Caco-2 (cell line): ENCODE results near the gene FKBP1B. TPM values are rescaled to one million over a fixed set of nuclear protein-coding genes. Genes with fewer than 3 reads are reported as not detected.

Source experiments
- BruUV-seq: library from RNA; stranded (reverse); fragments of 400-500 nt; replicated peaks from 2 replicates; lab custom pipeline; 2021; lab: Mats Ljungman, UMichigan
- CTCF ChIA-PET: fragments of 300-600 bp; sonication (Branson Sonifier 250); formaldehyde crosslinking; loops from one replicate; lab custom pipeline; 2022; ENCODE audit warnings: antibody characterized with exemption; lab: Charles Lee
- POLR2A ChIA-PET: fragments of 300-600 bp; sonication (Branson Sonifier 250); formaldehyde crosslinking; loops from one replicate; lab custom pipeline; 2022; ENCODE audit warnings: antibody characterized with exemption; lab: Charles Lee
- DNase-seq, 2 experiments: peaks; one replicate each; pipeline versions ENCODE4 v3.0.0 to v3.0.0-alpha.2; 2020 to 2022
- H3K27me3 ChIP-seq: replicated peaks from 2 replicates; pipeline ENCODE4 v1.6.0; 2011; ENCODE audit warnings: low read length; ENCODE audit not compliant: control insufficient read depth, insufficient read depth
- H3K36me3 ChIP-seq: 2 replicates; pipeline ENCODE4 v1.5.1; 2011; ENCODE audit warnings: low read length; ENCODE audit not compliant: control insufficient read depth, insufficient read depth
- H3K4me1 ChIP-seq: fragments of 250-450 bp; sonication (Bioruptor Pico); 2 replicates; pipeline ENCODE4 v1.5.1; 2020; ENCODE audit warnings: mild to moderate bottlenecking
- H3K4me3 ChIP-seq: 2 replicates; pipeline ENCODE4 v1.5.1; 2011; ENCODE audit warnings: low read depth, mild to moderate bottlenecking, control low read depth, low read length
- H3K9me3 ChIP-seq: fragments of 250-450 bp; sonication (Bioruptor Pico); 2 replicates; pipeline ENCODE4 v1.5.1; 2020; ENCODE audit warnings: mild to moderate bottlenecking, moderate library complexity
- H3K27ac Mint-ChIP-seq: one replicate; pipeline ENCODE4 v1.8.0; 2022; ENCODE audit warnings: mixed read lengths; ENCODE audit not compliant: unreplicated experiment
- H3K27me3 Mint-ChIP-seq: one replicate; pipeline ENCODE4 v1.8.0; 2022; ENCODE audit warnings: mixed read lengths; ENCODE audit not compliant: insufficient read depth, unreplicated experiment
- H3K36me3 Mint-ChIP-seq: one replicate; pipeline ENCODE4 v1.8.0; 2022; ENCODE audit warnings: mild to moderate bottlenecking, mixed read lengths; ENCODE audit not compliant: insufficient read depth, unreplicated experiment
- H3K4me1 Mint-ChIP-seq: one replicate; pipeline ENCODE4 v1.8.0; 2022; ENCODE audit warnings: low read depth, mixed read lengths; ENCODE audit not compliant: unreplicated experiment
- H3K4me3 Mint-ChIP-seq: one replicate; pipeline ENCODE4 v1.8.0; 2022; ENCODE audit warnings: mild to moderate bottlenecking, moderate library complexity, mixed read lengths; ENCODE audit not compliant: unreplicated experiment
- H3K9me3 Mint-ChIP-seq: one replicate; pipeline ENCODE4 v1.8.0; 2022; ENCODE audit warnings: mixed read lengths; ENCODE audit not compliant: unreplicated experiment
- CTCF ChIP-seq, 2 experiments: fragments of 200-600 bp in 1 of 2; IDR thresholded peaks; 1 replicate in 1 of 2; 2 replicates in 1 of 2; pipeline versions ENCODE4 v1.5.1 to v1.8.0; 2011 to 2022; ENCODE audit warnings: antibody characterized with exemption in 1 of 2, control low read depth in 1 of 2, inconsistent platforms in 1 of 2, low read depth in 1 of 2, low read length in 1 of 2, mild to moderate bottlenecking in 1 of 2, moderate library complexity in 1 of 2; ENCODE audit not compliant: insufficient read depth in 1 of 2, severe bottlenecking in 1 of 2, unreplicated experiment in 1 of 2
- intact Hi-C: fragments of 100-400 bp; cut with micrococcal nuclease; formaldehyde crosslinking; loops from one replicate; pipeline ENCODE4 v1.10.0; 2022; ENCODE audit not compliant: unreplicated experiment
- total RNA-seq: library from RNA; stranded (reverse); gene quantifications from 2 replicates; pipeline ENCODE4 v1.2.3, GENCODE V29; 2022

The FKBP1B gene
- total RNA-seq, 1 experiment from 2014 or later = 3.2 TPM

DNA sequence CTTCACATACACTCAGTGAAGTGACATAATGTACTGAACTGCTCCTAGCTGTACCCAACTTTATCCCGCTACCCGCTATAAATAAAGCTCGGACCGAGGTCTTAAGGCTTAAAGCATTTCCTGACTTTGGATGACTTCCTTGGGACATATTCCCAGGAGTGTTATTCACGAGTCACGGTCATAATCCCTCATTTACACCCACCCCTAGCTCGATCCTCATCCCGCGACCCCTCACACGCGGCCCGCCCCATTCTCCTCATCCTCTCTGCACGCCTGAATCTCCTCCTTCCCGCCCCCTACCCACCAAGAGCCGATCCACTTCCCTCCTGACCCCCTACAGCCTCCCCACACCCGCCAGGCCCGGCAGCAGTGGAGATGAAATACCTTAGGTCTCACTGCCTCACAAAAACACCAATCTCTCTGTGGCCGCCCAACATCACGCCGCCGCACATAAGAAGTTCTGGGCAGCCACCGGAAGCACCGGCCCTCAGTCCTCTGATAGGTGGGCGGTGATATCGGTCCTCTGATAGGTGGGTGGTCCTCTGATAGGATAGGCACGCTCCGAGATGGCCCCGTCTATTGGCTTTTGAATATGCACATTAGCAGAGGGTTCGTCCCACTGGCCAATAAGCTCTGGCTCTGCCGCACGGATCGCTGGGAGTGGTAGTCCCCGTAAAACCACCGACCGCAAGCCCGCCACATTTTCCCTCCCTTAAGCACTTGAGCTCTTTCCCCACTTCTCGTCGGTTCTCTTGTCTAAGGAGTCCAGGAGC, 2.4 kb upstream of the FKBP1B start, which contains the start of gene WDCP:
Gene WDCP (minus strand): TSS at position 462 of the 773 bp plus-strand sequence. CDS start 7,897 bp downstream, outside the sequence.
- H3K9me3 Mint-ChIP-seq = no peaks in the 10 kb centered on the region
- ChIA-PET CTCF (interaction anchor here (0.6 to 2.1 kb wide), 6 partner anchors 29 to 135 kb away, joined by 3 to 22 read pairs (median 7); partner anchors contain the start of genes ATAD2B, SF3B6 and TP53I3), POLR2A (interaction anchor here (0.5 to 1.7 kb wide), 12 partner anchors 16 to 751 kb away, joined by 3 to 47 read pairs (median 4); partner anchors contain the start of genes ATAD2B, SF3B6, TP53I3 and UBXN2A)
- H3K36me3 ChIP-seq = no peaks in the 10 kb centered on the region
- peak; percentile 96 to 98 for DNase-seq
- peaks cover 7% of the 10 kb centered on the region for H3K4me1 Mint-ChIP-seq
- H3K9me3 ChIP-seq = no peaks in the 10 kb centered on the region
- TF ChIP-seq CTCF (IDR thresholded peaks at IDR 0.05; ENCODE audit: insufficient read depth in 1 of 2, low read depth in 1 of 2, low read length in 1 of 2, severe bottlenecking in 1 of 2, unreplicated experiment in 1 of 2) = no peak
- peak within 1 kb of the TSS; percentile 65 for H3K4me3 ChIP-seq
- peaks cover 4% of the 10 kb centered on the region; the same call in 1 of the 2 replicates for H3K4me1 ChIP-seq
- no TSS peak for BruUV-seq
- peak within 1 kb of the TSS; percentile 30 for H3K27ac Mint-ChIP-seq
- intact Hi-C loops = loop anchor here (1.0 kb wide), 2 partner anchors 29 to 37 kb away; partner anchors contain the start of genes SF3B6 and TP53I3
- H3K27me3 ChIP-seq = no peaks in the 10 kb centered on the region
- no peaks in the 10 kb centered on the region for H3K36me3 Mint-ChIP-seq
- no peaks in the 10 kb centered on the region for H3K27me3 Mint-ChIP-seq
- H3K4me3 Mint-ChIP-seq = peak within 1 kb of the TSS; percentile 86

GRCh38 chr2:24047703-24048033, 1.9 kb upstream of the FKBP1B start:
- Mint-ChIP-seq H3K9me3 (no peaks in the 10 kb centered on the region), H3K4me1 (peaks cover 7% of the 10 kb centered on the region), H3K27me3 (no peaks in the 10 kb centered on the region), H3K4me3 (peak overlapping the region; percentile 86), H3K27ac (peak overlapping the region; percentile 30), H3K36me3 (no peaks in the 10 kb centered on the region)
- no peaks in the 10 kb centered on the region for H3K27me3 ChIP-seq
- intact Hi-C loops = loop anchor here (1.0 kb wide), 2 partner anchors 29 to 37 kb away; partner anchors contain the start of genes SF3B6 and TP53I3
- peaks cover 4% of the 10 kb centered on the region; the same call in 1 of the 2 replicates for H3K4me1 ChIP-seq
- H3K4me3 ChIP-seq = no peak overlapping the region
- no peak for TF ChIP-seq CTCF (IDR thresholded peaks at IDR 0.05; ENCODE audit: insufficient read depth in 1 of 2, low read depth in 1 of 2, low read length in 1 of 2, severe bottlenecking in 1 of 2, unreplicated experiment in 1 of 2)
- H3K9me3 ChIP-seq = no peaks in the 10 kb centered on the region
- DNase-seq = no peak
- H3K36me3 ChIP-seq = no peaks in the 10 kb centered on the region
- POLR2A ChIA-PET = interaction anchor here (0.5 to 1.7 kb wide), 13 partner anchors 15 to 750 kb away, joined by 3 to 47 read pairs (median 4); partner anchors contain the start of genes ATAD2B, SF3B6, TP53I3 and UBXN2A
- no TSS peak for BruUV-seq
- CTCF ChIA-PET = interaction anchor here (0.6 to 2.1 kb wide), 7 partner anchors 29 to 745 kb away, joined by 3 to 22 read pairs (median 3); partner anchors contain the start of genes ATAD2B, CENPO, PTRHD1 and SF3B6

DNA sequence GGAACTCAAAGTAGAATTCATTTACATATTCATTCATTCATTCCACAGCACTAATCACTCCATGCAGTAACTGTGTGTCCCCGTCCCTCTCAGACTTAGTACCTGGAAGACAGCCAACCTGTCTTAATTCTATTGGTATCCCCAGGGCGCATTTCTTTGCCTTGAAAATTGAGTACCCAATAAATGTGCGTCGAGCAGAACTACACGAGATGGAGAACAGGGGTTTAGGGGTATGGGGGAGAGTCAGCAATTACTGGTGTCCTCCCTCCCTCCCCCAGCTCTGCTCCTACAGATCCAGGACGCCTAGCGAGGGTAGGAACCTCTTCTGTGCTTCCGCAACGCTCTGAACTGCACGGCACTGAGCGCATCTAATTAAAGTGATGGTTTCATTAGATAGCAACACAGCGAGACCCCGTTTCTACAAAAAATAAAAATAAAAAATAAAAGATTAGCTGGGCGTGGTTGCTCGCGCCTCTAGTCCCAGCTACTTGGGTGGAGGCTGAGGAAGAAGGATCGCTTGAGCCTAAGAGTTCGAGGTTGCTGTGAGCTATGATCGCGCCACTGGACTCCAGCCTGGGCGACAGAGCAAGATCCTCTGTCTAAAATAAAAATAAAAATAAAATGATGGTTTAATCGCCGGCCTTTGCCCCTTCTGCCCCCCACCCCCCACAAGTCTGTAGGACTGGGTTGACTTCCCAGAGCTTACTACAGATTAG, 614 bp upstream of the FKBP1B start:
- ChIA-PET CTCF (interaction anchor here (1.6 kb wide), 1 partner anchor 28 kb away, joined by 10 read pairs; the partner anchor contains the start of gene SF3B6), POLR2A (no interaction called here)
- H3K27ac Mint-ChIP-seq = no peak overlapping the region
- no peak for DNase-seq
- no peak for TF ChIP-seq CTCF (IDR thresholded peaks at IDR 0.05; ENCODE audit: insufficient read depth in 1 of 2, low read depth in 1 of 2, low read length in 1 of 2, severe bottlenecking in 1 of 2, unreplicated experiment in 1 of 2)
- no TSS peak for BruUV-seq
- H3K9me3 Mint-ChIP-seq = no peaks in the 10 kb centered on the region
- no peak overlapping the region for H3K4me3 Mint-ChIP-seq
- no peaks in the 10 kb centered on the region for H3K9me3 ChIP-seq
- peaks cover 7% of the 10 kb centered on the region for H3K4me1 Mint-ChIP-seq
- no peaks in the 10 kb centered on the region for H3K36me3 Mint-ChIP-seq
- peak overlapping the region; percentile 42 for H3K4me3 ChIP-seq
- H3K27me3 ChIP-seq = no peaks in the 10 kb centered on the region
- no peaks in the 10 kb centered on the region for H3K36me3 ChIP-seq
- peaks cover 4% of the 10 kb centered on the region; the same call in 1 of the 2 replicates for H3K4me1 ChIP-seq
- H3K27me3 Mint-ChIP-seq = no peaks in the 10 kb centered on the region
- intact Hi-C loops = no loop called here
